ENCODE data around the gene ZWILCH. TPM values are rescaled to one million over a fixed set of nuclear protein-coding genes. Genes with fewer than 3 reads are reported as not detected.

ZWILCH gene
- total RNA-seq, 1 donor from 2014 or later = 15.5 TPM

DNA sequence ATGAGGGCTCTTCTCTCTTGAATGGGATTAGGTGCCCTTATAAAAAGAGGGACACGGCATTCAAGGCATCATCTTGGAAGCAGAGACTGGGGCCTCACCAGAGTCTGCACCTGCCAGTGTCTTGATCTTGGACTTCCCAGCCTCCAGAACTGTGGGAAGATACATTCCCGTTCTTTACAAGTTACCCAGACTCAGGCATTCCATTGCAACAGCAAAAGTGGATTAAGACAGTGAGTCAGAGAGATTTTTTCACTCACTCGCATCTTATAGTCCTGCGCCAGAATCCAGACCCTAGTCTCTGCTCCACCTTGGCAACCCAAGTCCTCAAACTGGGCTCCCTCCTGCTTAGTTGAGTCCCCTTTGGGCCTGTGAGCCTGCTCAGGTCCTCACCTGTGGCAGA lies 58.0 kb downstream of the ZWILCH start:
- peak overlapping the region; percentile 26 for H3K27ac Mint-ChIP-seq (ENCODE audit: unreplicated experiment)
- H3K9me3 Mint-ChIP-seq (ENCODE audit: unreplicated experiment) = peaks cover 7% of the 10 kb centered on the region
- no peak overlapping the region for H3K4me3 Mint-ChIP-seq (ENCODE audit: unreplicated experiment)
- TF ChIP-seq, protein P1, sequence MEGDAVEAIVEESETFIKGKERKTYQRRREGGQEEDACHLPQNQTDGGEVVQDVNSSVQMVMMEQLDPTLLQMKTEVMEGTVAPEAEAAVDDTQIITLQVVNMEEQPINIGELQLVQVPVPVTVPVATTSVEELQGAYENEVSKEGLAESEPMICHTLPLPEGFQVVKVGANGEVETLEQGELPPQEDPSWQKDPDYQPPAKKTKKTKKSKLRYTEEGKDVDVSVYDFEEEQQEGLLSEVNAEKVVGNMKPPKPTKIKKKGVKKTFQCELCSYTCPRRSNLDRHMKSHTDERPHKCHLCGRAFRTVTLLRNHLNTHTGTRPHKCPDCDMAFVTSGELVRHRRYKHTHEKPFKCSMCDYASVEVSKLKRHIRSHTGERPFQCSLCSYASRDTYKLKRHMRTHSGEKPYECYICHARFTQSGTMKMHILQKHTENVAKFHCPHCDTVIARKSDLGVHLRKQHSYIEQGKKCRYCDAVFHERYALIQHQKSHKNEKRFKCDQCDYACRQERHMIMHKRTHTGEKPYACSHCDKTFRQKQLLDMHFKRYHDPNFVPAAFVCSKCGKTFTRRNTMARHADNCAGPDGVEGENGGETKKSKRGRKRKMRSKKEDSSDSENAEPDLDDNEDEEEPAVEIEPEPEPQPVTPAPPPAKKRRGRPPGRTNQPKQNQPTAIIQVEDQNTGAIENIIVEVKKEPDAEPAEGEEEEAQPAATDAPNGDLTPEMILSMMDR (IDR thresholded peaks at IDR 0.05; ENCODE audit: insufficient read depth, low read depth, low read length) = no peak
- TF ChIP-seq EZH2 (IDR thresholded peaks at IDR 0.05; ENCODE audit: insufficient read depth, low read length) = no peak
- H3K27ac ChIP-seq (ENCODE audit: low read depth, low read length) = no peak overlapping the region
- no peaks in the 10 kb centered on the region for H3K36me3 ChIP-seq (ENCODE audit: insufficient read depth, low read length)
- no peak overlapping the region for H3K4me3 ChIP-seq (ENCODE audit: insufficient read depth, low read depth, low read length)
- no peaks in the 10 kb centered on the region for H3K27me3 ChIP-seq (ENCODE audit: insufficient read depth, low read length)
- no peaks in the 10 kb centered on the region for H3K79me2 ChIP-seq (ENCODE audit: insufficient read depth, low read length)
- no peak overlapping the region for H2AFZ ChIP-seq (ENCODE audit: low read depth, low read length)
- no peak overlapping the region for H3K9ac ChIP-seq (ENCODE audit: low read length)
- H3K36me3 Mint-ChIP-seq (ENCODE audit: low read depth, unreplicated experiment) = peaks cover 19% of the 10 kb centered on the region
- H3K9me3 ChIP-seq (ENCODE audit: insufficient read depth, low read depth, low read length) = no peaks in the 10 kb centered on the region
- peaks cover 22% of the 10 kb centered on the region for H3K4me1 ChIP-seq (ENCODE audit: insufficient read depth, low read length)
- DNase-seq (ENCODE audit: low read depth) (no peak), FAIRE-seq (no peak)
- H3K4me1 Mint-ChIP-seq (ENCODE audit: low read depth, unreplicated experiment) = peaks cover 23% of the 10 kb centered on the region
- no peaks in the 10 kb centered on the region for H4K20me1 ChIP-seq (ENCODE audit: insufficient read depth, low read length)
- H3K4me2 ChIP-seq (ENCODE audit: low read length) = no peak overlapping the region
- no peaks in the 10 kb centered on the region for H3K27me3 Mint-ChIP-seq (ENCODE audit: low read depth, unreplicated experiment)

DNA sequence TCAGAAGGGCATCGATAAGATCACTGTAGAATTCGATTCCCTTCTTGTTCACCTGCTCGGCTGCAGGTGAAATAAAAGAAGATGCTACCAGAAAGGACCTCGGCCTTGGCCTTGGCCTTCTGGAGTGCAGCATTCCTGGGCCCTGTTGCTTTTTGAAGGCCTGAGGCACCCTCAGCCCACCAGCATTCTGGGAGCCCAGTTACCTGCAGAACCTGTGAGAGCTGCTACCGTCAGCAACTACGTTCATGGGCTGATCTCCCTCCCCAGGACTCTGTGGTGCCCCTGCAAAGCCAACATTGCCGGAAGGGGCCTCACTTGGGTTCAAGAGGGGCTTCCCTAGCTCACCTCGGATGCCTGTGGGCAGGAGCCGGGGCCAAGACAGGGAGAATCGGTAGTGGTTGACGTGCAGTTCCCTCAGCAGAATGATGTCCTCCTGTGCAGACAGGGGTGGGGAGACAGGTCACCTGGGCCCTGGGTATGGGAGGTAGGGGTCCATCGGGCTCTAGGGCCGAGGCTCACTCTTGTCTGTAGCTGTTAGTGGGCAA lies 58.5 kb downstream of the ZWILCH start:
- FAIRE-seq (no peak), DNase-seq (ENCODE audit: low read depth) (no peak)
- H3K36me3 ChIP-seq (ENCODE audit: insufficient read depth, low read length) = no peaks in the 10 kb centered on the region
- H3K4me2 ChIP-seq (ENCODE audit: low read length) = no peak overlapping the region
- H2AFZ ChIP-seq (ENCODE audit: low read depth, low read length) = no peak overlapping the region
- no peak overlapping the region for H3K27ac ChIP-seq (ENCODE audit: low read depth, low read length)
- H3K79me2 ChIP-seq (ENCODE audit: insufficient read depth, low read length) = no peaks in the 10 kb centered on the region
- Mint-ChIP-seq H3K36me3 (ENCODE audit: low read depth, unreplicated experiment) (peaks cover 16% of the 10 kb centered on the region), H3K27me3 (ENCODE audit: low read depth, unreplicated experiment) (no peaks in the 10 kb centered on the region), H3K4me1 (ENCODE audit: low read depth, unreplicated experiment) (peaks cover 23% of the 10 kb centered on the region), H3K4me3 (ENCODE audit: unreplicated experiment) (no peak overlapping the region), H3K27ac (ENCODE audit: unreplicated experiment) (no peak overlapping the region), H3K9me3 (ENCODE audit: unreplicated experiment) (peaks cover 7% of the 10 kb centered on the region)
- H3K4me3 ChIP-seq (ENCODE audit: insufficient read depth, low read depth, low read length) = no peak overlapping the region
- H3K4me1 ChIP-seq (ENCODE audit: insufficient read depth, low read length) = peaks cover 22% of the 10 kb centered on the region
- H3K9ac ChIP-seq (ENCODE audit: low read length) = no peak overlapping the region
- no peaks in the 10 kb centered on the region for H3K27me3 ChIP-seq (ENCODE audit: insufficient read depth, low read length)
- TF ChIP-seq, protein P1 (IDR thresholded peaks at IDR 0.05; ENCODE audit: insufficient read depth, low read depth, low read length) = no peak
- no peak for TF ChIP-seq EZH2 (IDR thresholded peaks at IDR 0.05; ENCODE audit: insufficient read depth, low read length)
- no peaks in the 10 kb centered on the region for H4K20me1 ChIP-seq (ENCODE audit: insufficient read depth, low read length)
- no peaks in the 10 kb centered on the region for H3K9me3 ChIP-seq (ENCODE audit: insufficient read depth, low read depth, low read length)

Data from astrocyte (in vitro differentiated cells and primary cell).